Measurements from ENCODE around the gene CDK6. TPM values are rescaled to one million over a fixed set of nuclear protein-coding genes. Genes with fewer than 3 reads are reported as not detected.
"Not testable (repeated sequence)": the region's sequence is repeated elsewhere in the genome, so short reads cannot be mapped to it uniquely, and the experiment has no call there.

The CDK6 gene
- total RNA-seq, 2 donors from 2014 or later = 278 to 404 TPM

DNA sequence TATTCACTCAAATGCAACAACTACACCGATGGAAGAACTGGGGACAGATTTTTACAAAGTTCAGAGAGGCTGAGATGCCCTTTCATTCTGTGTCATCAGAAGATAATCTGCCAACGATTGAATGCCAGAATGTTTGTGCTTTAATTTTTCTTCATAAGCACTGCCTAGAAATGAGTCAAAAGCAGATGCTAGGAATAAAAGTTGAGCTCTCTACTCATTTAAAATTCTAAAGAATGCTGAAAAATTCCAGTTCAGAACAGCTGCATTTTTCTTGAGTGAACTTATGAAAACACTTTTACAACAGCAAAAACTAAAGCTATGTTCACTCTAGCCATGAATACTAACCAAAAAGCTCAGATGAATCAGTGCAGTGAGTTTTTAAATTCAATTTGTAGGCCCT lies 223.9 kb downstream of the CDK6 start:
- H3K27ac Mint-ChIP-seq = peak overlapping the region; percentile 57 to 66
- no peaks in the 10 kb centered on the region for H3K27me3 Mint-ChIP-seq
- peaks cover 16 to 40% of the 10 kb centered on the region in 2 donors for H3K4me1 Mint-ChIP-seq (ENCODE audit: low read depth in 2 of 2)
- DNase-seq (ENCODE audit: low spot score) (no peak), ATAC-seq (no peak)
- H3K36me3 Mint-ChIP-seq = peaks cover 41% of the 10 kb centered on the region
- H3K9me3 Mint-ChIP-seq = no peaks in the 10 kb centered on the region
- H3K4me3 Mint-ChIP-seq = peak overlapping the region; percentile 1

DNA sequence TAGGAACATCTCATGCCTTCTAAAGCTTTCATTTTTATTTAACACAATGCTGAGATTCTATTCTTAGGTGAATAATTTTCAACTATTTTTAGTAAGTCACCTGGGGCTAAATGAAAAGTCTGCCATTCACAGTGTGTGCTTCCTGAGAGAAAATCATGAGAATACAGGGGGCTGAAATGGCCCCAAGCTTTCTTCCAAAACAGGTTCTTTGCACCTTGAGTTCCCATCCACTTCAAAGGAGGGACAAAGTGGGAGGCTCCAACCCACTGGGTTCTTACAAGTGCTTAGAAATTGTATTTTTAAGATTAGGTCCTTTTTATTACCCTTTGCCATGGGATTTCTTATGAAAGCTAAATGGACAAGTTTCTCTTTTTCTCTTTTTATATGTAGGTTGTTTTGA lies 224.6 kb downstream of the CDK6 start:
- Mint-ChIP-seq H3K9me3 (no peaks in the 10 kb centered on the region), H3K4me1 (ENCODE audit: low read depth in 2 of 2) (peaks cover 16 to 40% of the 10 kb centered on the region in 2 donors), H3K36me3 (peaks cover 41% of the 10 kb centered on the region), H3K4me3 (no peak overlapping the region), H3K27ac (peak overlapping the region; percentile 57 to 66), H3K27me3 (no peaks in the 10 kb centered on the region)
- no peak for ATAC-seq
- DNase-seq (ENCODE audit: low spot score) = no peak

DNA sequence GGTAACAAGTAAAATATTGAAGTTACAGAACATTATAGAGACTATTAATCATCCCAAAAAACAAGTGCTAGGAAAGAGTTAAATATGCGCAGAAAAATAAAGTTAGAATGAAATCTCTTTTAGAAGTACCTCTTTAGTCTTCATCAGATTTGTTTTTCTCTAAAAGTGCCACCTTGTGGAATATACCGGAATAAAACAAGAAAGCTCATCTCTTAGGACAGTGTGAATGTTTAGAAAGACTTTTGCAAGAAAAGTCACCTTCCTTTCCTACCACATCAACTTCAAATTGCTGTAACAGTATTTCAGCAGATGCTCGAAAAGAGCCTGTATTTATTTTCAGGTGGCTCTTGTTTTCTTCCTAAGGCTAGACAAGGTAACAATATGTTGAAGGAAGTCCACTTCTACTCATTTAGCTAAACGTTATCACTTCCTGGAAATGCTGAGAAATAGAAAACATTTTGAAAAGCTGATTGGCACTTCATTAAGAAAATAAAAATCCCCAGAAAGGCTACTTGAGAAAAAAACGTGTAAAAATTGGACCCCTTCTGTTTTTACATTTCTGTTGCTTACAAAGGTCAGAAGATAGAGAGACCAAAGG lies 226.4 kb downstream of the CDK6 start:
- H3K4me1 Mint-ChIP-seq (ENCODE audit: low read depth in 2 of 2) = peaks cover 15 to 32% of the 10 kb centered on the region in 2 donors
- H3K9me3 Mint-ChIP-seq = no peaks in the 10 kb centered on the region
- H3K27ac Mint-ChIP-seq = peak overlapping the region; percentile 37 to 67
- peaks cover 35% of the 10 kb centered on the region for H3K36me3 Mint-ChIP-seq
- H3K4me3 Mint-ChIP-seq = no peak overlapping the region
- DNase-seq (ENCODE audit: low spot score) (no peak), ATAC-seq (no peak)
- H3K27me3 Mint-ChIP-seq = no peaks in the 10 kb centered on the region

DNA sequence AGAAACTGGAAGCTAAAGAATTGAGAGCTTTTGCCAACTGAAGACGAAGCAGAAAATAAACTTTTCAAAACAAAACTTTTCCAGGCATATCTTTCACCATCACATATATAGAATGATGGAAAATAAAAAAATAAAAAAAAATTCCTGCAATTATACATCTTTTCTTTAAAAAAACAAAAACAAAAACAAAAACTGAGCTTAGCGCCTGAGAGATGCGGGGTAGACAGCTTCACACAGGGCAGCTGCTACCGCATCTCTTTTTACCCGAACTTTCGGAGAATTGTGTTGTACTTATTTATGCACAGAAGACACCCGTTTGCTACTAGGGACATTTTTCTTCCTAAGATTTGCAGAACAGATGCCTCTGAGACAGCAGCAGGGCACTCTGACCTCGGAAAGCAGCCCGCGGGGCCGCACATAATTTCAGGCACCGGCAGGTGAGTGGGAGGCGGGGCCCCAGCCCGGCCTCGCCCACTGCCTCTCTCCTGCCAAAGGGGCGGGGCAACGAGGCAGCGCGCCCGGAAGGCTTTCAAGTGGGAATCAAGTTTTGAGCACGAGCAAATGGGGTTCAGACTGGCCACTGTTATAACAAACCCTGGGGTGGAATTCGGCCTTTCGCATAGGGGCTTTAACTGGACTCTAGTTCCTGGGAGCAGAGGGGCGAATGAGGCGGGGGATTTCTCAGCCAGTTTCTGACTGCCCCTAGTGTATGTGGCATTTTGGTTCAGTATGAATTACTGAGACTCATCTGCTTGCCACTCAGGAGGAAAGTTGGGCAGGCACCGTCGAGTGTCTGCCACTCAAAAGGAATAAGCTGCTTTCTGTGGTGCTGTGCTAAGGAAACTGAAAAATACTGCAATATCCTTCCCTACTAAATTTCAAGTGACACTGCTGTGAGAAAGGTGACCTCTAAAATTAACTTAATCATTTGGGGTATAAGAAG lies 227.7 kb downstream of the CDK6 start:
- no peak for ATAC-seq
- H3K4me1 Mint-ChIP-seq (ENCODE audit: low read depth in 2 of 2) = peaks cover 12 to 28% of the 10 kb centered on the region in 2 donors

DNA sequence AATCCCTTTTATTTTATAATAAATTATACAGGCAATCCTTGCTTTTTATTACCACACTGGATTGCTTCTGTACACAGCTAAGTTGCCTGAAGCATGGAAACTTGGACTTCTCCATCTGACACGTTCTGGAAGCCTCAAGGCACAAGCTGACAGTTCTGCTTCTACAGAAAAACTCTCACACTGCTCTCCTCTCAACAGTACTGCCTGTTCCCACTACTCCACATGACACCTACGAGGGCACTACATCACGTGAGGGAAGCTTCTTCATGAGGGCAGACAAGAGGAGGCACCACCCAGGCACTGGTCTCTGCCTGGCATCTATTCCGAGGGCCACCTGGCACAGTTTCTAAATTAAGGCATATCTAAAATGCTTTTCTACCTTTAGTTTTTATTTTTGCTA lies 229.4 kb downstream of the CDK6 start:
- no peaks in the 10 kb centered on the region for H3K27me3 Mint-ChIP-seq

More for the DNA sequence above, 227.7 kb downstream of the CDK6 start:
- DNase-seq (ENCODE audit: low spot score) = no peak
- Mint-ChIP-seq H3K27ac (peak overlapping the region; percentile 37 to 67), H3K27me3 (no peaks in the 10 kb centered on the region), H3K4me3 (no peak overlapping the region), H3K9me3 (no peaks in the 10 kb centered on the region), H3K36me3 (peaks cover 24% of the 10 kb centered on the region)

DNA sequence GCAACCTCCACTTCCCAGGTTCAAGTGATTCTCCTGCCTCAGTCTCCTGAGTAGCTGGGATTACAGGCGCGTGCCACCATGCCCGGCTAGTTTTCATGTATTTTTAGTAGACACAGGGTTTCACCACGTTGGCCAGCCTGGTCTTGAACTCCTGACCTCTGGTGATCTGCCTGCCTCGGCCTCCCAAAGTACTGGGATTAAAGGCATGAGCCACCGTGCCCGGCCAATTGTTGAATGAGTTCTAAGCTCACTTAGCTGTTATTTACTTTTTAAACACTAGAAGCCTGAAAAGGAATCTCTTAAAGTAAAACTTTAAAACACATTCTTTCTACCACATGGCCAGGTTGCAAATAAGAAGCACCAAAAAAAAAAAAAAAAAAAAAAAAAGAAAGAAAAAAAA lies 231.9 kb downstream of the CDK6 start:
- H3K4me3 Mint-ChIP-seq; H3K4me1 Mint-ChIP-seq (ENCODE audit: low read depth in 2 of 2): not testable (repeated sequence)

More for the DNA sequence above, 229.4 kb downstream of the CDK6 start:
- DNase-seq (ENCODE audit: low spot score) (no peak), ATAC-seq (no peak)
- Mint-ChIP-seq H3K36me3 (peaks cover 10% of the 10 kb centered on the region), H3K27ac (no peak overlapping the region), H3K4me3 (no peak overlapping the region), H3K9me3 (no peaks in the 10 kb centered on the region), H3K4me1 (ENCODE audit: low read depth in 2 of 2) (peaks cover 7 to 12% of the 10 kb centered on the region in 2 donors)

DNA sequence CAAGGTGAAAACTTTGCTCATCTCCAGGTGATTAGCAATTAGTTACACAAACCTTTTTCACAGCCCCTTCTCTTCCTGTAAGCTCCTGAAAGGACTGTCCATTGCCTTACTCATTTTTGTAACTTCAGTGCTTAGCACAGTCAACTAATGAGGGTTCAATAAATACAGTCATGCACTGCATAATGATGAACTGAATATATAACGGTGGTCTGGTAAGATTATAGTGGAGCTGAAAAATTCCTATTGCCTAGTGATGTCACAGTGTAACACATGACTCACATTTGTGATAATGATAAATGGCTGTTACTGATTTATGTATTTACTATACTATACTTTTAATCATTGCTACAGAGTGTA lies 233.3 kb downstream of the CDK6 start:
- no peak overlapping the region for H3K27ac Mint-ChIP-seq
- peaks cover 0 to 2% of the 10 kb centered on the region in 2 donors for H3K4me1 Mint-ChIP-seq (ENCODE audit: low read depth in 2 of 2)
- H3K4me3 Mint-ChIP-seq = no peak overlapping the region
- H3K27me3 Mint-ChIP-seq = no peaks in the 10 kb centered on the region
- H3K9me3 Mint-ChIP-seq = no peaks in the 10 kb centered on the region
- DNase-seq (ENCODE audit: low spot score) (no peak), ATAC-seq (peak in 1 of 2 donors; percentile 2)
- H3K36me3 Mint-ChIP-seq = peaks cover 4% of the 10 kb centered on the region

More for the DNA sequence above, 231.9 kb downstream of the CDK6 start:
- H3K9me3 Mint-ChIP-seq; DNase-seq (ENCODE audit: low spot score); ATAC-seq; H3K36me3 Mint-ChIP-seq; H3K27me3 Mint-ChIP-seq; H3K27ac Mint-ChIP-seq: not testable (repeated sequence)

DNA sequence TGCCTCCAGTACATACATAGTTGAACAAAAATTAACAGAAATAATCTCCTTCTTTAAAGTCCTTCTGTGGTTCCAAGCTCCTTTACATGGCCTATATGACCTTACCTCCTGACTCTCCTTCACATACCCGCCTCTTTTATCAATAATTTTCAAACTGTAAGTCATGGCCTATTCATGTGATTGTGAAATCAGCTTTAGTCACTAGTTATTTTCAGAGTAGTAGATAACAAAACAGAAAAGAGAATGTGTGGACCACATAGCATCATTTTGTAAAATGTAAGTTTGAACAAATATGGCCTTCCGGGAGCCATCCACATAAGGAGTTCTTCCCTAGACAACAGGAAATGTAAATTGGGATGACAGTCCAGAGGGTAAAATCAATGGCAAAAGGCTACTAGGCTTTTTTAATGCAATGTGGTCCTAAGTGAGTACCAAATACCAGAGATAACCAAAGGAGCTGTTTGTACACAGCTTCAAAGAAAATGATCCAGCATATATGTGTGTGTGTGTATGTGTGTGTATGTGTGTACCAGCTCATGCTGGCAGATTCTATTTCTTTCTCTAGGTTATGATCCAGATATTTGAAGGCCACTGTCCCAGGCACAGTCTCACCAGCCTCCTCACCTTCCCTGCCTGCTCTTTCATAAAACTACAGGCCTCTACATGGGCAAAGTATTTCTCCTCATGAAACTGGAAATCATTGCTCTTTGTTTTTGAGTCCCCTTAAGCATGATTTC lies 233.9 kb downstream of the CDK6 start:
- H3K27ac Mint-ChIP-seq = peak overlapping the region in 1 of 2 donors; percentile 12
- DNase-seq (ENCODE audit: low spot score) (no peak), ATAC-seq (peak in 1 of 2 donors; percentile 17)
- no peak overlapping the region for H3K4me3 Mint-ChIP-seq
- H3K4me1 Mint-ChIP-seq (ENCODE audit: low read depth in 2 of 2) = peaks cover 0 to 2% of the 10 kb centered on the region in 2 donors
- peaks cover 4% of the 10 kb centered on the region for H3K36me3 Mint-ChIP-seq
- H3K27me3 Mint-ChIP-seq = no peaks in the 10 kb centered on the region
- no peaks in the 10 kb centered on the region for H3K9me3 Mint-ChIP-seq

DNA sequence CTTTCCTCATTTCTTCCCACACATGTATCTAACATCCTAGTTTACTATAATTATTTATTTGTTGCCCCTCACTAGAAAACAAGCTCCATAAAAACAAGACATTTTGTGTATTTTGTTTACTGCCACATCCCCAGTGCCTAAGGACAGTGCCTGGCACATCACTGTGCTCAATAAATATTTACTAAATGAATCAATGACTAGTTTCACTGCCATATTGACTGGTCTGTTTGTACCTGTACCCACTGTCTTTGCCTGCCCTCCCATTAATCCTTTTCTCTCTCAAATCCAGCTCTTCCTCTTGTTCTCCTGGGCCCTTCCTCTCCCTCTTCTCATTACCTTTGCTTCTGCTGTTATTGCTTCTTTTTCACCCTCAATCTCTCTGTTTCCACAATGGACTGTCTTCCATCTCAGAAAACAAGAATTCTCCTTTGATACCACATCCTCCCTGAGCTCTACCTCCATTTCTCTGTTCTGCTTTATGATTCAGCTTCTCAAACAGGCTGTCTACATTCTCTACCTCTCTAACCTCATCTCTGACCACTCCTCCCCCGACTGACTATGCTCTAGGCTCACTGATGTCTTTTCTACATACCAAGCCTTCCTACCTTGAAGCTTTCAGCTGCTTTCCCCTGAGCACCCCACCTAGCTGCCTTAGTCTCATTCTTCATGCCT lies 237.9 kb downstream of the CDK6 start:
- H3K9me3 Mint-ChIP-seq = no peaks in the 10 kb centered on the region
- ATAC-seq (peak; percentile 17 to 54), DNase-seq (ENCODE audit: low spot score) (no peak)
- H3K4me1 Mint-ChIP-seq (ENCODE audit: low read depth in 2 of 2) = no peaks in the 10 kb centered on the region
- H3K36me3 Mint-ChIP-seq = no peaks in the 10 kb centered on the region
- H3K27me3 Mint-ChIP-seq = peaks cover 0 to under 1% of the 10 kb centered on the region in 2 donors
- no peak overlapping the region for H3K27ac Mint-ChIP-seq
- H3K4me3 Mint-ChIP-seq = no peak overlapping the region

DNA sequence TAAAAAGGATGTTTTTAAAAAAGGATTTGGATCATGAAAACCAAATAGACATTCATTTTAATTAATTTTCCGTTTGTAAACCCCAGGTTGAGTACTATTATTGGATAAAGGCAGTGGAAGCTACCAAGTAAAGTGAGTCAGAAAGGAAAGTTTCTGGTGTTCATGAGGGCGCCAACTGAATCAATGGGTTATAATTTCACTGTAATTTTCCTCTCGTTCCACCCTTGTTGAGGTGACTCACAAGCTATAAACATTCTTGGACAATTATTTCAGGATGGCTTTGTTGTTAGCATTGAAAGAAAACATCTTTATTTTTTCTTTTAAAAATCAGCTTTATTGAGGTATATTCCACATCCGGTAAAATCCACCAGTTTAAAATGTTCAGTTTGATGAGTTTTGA lies 241.1 kb downstream of the CDK6 start:
- Mint-ChIP-seq H3K27ac (no peak overlapping the region), H3K4me1 (ENCODE audit: low read depth in 2 of 2) (no peaks in the 10 kb centered on the region), H3K36me3 (no peaks in the 10 kb centered on the region), H3K4me3 (no peak overlapping the region), H3K9me3 (no peaks in the 10 kb centered on the region), H3K27me3 (peaks cover 5 to 6% of the 10 kb centered on the region in 2 donors)
- no peak for ATAC-seq
- no peak for DNase-seq (ENCODE audit: low spot score)

DNA sequence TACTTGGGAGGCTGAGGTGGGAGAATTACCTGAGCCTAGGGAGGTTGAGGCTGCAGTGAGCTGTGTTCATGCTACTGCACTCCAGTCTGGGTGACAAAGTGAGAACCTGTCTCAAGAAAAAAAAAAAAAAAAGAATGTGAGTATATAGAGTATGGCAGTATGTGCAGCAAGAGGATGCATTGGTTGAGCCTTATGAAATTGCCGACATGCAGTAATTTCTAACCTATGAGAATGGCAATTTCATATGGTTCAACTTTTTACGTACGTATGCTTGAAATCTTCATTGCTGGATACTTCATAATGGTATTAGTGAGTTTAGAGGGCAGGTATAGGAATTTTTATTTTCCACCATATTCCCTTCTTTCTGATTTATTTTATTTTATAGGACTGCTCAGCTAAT lies 241.6 kb downstream of the CDK6 start:
- H3K27me3 Mint-ChIP-seq = peaks cover 5 to 6% of the 10 kb centered on the region in 2 donors
- no peaks in the 10 kb centered on the region for H3K9me3 Mint-ChIP-seq
- H3K27ac Mint-ChIP-seq = no peak overlapping the region

DNA sequence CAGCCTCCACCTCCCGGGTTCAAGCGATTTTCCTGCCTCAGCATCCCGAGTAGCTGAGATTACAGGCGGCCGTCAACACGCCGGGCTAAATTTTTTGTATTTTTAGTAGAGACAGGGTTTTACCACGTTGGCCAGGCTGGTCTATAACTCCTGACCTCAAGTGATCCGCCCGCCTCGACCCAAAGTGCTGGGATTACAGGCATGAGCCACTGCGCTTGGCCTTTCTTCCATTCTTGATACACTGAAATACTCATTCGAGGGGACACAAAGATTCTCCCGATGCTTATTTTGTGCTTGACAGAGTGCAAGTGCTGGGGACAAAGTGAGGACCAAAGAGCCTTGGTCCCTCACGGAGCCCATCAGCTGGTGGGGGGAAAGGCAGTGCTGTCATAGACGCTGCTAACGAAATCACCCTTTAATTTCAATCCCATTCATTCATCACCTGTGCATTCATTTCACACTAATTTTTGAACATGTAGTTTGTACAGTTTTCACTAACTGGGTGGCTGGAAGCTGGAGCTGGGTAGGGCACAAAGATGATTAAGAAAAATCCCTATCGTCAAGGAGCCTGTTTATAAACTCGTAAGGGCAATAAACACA lies 245.6 kb downstream of the CDK6 start:
- H3K27ac Mint-ChIP-seq = peak overlapping the region; percentile 90 to 93
- H3K4me1 Mint-ChIP-seq (ENCODE audit: low read depth in 2 of 2) = peaks cover 26 to 34% of the 10 kb centered on the region in 2 donors
- DNase-seq (ENCODE audit: low spot score) (no peak), ATAC-seq (no peak)
- H3K9me3 Mint-ChIP-seq = no peaks in the 10 kb centered on the region
- H3K4me3 Mint-ChIP-seq = peak overlapping the region; percentile 42
- H3K27me3 Mint-ChIP-seq = peaks cover 5 to 6% of the 10 kb centered on the region in 2 donors
- peaks cover 18% of the 10 kb centered on the region for H3K36me3 Mint-ChIP-seq

More for the DNA sequence above, 241.6 kb downstream of the CDK6 start:
- DNase-seq (ENCODE audit: low spot score) = no peak
- no peak overlapping the region for H3K4me3 Mint-ChIP-seq
- no peak for ATAC-seq
- no peaks in the 10 kb centered on the region for H3K4me1 Mint-ChIP-seq (ENCODE audit: low read depth in 2 of 2)
- H3K36me3 Mint-ChIP-seq = no peaks in the 10 kb centered on the region

DNA sequence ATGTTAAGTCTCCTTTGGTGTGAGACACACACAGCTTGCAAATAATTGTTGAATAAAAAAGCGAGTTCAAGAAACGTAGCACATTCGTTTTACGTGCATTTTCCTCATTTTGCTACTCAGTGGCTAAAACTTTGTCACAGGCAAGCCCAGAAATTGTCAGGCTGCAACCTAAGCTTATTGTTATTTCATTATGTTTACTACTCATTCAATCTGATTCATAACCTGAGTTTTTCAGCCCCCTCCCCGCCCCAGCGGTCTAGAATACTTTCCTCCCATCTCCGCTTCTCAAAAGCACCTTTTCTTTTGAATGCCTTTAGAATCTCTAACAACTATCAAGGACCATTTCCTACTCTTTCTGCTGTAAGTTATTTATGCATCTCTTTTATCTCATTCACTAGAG lies 247.3 kb downstream of the CDK6 start:
- H3K9me3 Mint-ChIP-seq = no peaks in the 10 kb centered on the region
- H3K4me1 Mint-ChIP-seq (ENCODE audit: low read depth in 2 of 2) = peaks cover 33 to 46% of the 10 kb centered on the region in 2 donors
- H3K4me3 Mint-ChIP-seq = peak overlapping the region; percentile 99
- peak overlapping the region; percentile 90 to 93 for H3K27ac Mint-ChIP-seq
- DNase-seq (ENCODE audit: low spot score) (no peak), ATAC-seq (no peak)
- H3K36me3 Mint-ChIP-seq = peaks cover 18% of the 10 kb centered on the region
- H3K27me3 Mint-ChIP-seq = peaks cover 5 to 6% of the 10 kb centered on the region in 2 donors

Measured in natural killer cell treated with Interleukin-12 subunit alpha and Interleukin-12 subunit beta and Interleukin-15 and Interleukin-18, amount 100 ng/mL, for 72 hours (primary cell).